ENCODE data around the gene ARCN1. TPM values are rescaled to one million over a fixed set of nuclear protein-coding genes. Genes with fewer than 3 reads are reported as not detected.
"Not testable (repeated sequence)": the region's sequence is repeated elsewhere in the genome, so short reads cannot be mapped to it uniquely, and the experiment has no call there.

The ARCN1 gene
- total RNA-seq, 1 experiment from 2014 or later: 136 TPM

GRCh38 chr11:118606157-118606843 is 34.1 kb downstream of the ARCN1 start:
- H3K27me3 ChIP-seq (ENCODE audit: control insufficient read depth, insufficient read depth, low read length): peaks cover 64% of the 10 kb centered on the region
- H3K4me3 ChIP-seq (ENCODE audit: insufficient read depth, low read depth, low read length): no peak overlapping the region
- H3K36me3 ChIP-seq (replicated peaks; ENCODE audit: control insufficient read depth, insufficient read depth, low read length): peaks cover 8% of the 10 kb centered on the region
- peak; percentile 63 for DNase-seq

GRCh38 chr11:118606844-118607228 is 34.6 kb downstream of the ARCN1 start:
- Histone ChIP-seq H3K36me3 (replicated peaks; ENCODE audit: control insufficient read depth, insufficient read depth, low read length) (peaks cover 4% of the 10 kb centered on the region), H3K4me3 (ENCODE audit: insufficient read depth, low read depth, low read length) (no peak overlapping the region), H3K27me3 (ENCODE audit: control insufficient read depth, insufficient read depth, low read length) (peaks cover 64% of the 10 kb centered on the region)
- no peak for DNase-seq

GRCh38 chr11:118607401-118608359 is 35.5 kb downstream of the ARCN1 start, which contains the start of gene PHLDB1:
PHLDB1 (plus strand) TSS chr11:118607615; CDS start chr11:118613837, 6,222 bp downstream.
- Histone ChIP-seq H3K36me3 (replicated peaks; ENCODE audit: control insufficient read depth, insufficient read depth, low read length) (no peaks in the 10 kb centered on the region), H3K4me3 (ENCODE audit: insufficient read depth, low read depth, low read length) (peak within 1 kb of the TSS; percentile 49), H3K27me3 (ENCODE audit: control insufficient read depth, insufficient read depth, low read length) (peaks cover 64% of the 10 kb centered on the region)
- DNase-seq: peak; percentile 86

GRCh38 chr11:118608360-118609227 is 36.4 kb downstream of the ARCN1 start:
- no peaks in the 10 kb centered on the region for H3K36me3 ChIP-seq (replicated peaks; ENCODE audit: control insufficient read depth, insufficient read depth, low read length)
- peak; percentile 76 for DNase-seq

GRCh38 chr11:118609380-118610224 is 37.4 kb downstream of the ARCN1 start:
- Histone ChIP-seq H3K27me3 (ENCODE audit: control insufficient read depth, insufficient read depth, low read length) (peaks cover 62% of the 10 kb centered on the region), H3K4me3 (ENCODE audit: insufficient read depth, low read depth, low read length) (peak overlapping the region; percentile 34), H3K36me3 (replicated peaks; ENCODE audit: control insufficient read depth, insufficient read depth, low read length) (no peaks in the 10 kb centered on the region)
- peak; percentile 75 for DNase-seq

More at GRCh38 chr11:118608360-118609227, 36.4 kb downstream of the ARCN1 start:
- Histone ChIP-seq H3K4me3 (ENCODE audit: insufficient read depth, low read depth, low read length) (peak overlapping the region; percentile 49), H3K27me3 (ENCODE audit: control insufficient read depth, insufficient read depth, low read length) (peaks cover 64% of the 10 kb centered on the region)

- peak; percentile 75 for DNase-seq
- H3K4me3 ChIP-seq (ENCODE audit: insufficient read depth, low read depth, low read length): peak overlapping the region; percentile 34
- H3K36me3 ChIP-seq (replicated peaks; ENCODE audit: control insufficient read depth, insufficient read depth, low read length): no peaks in the 10 kb centered on the region
- peaks cover 57% of the 10 kb centered on the region for H3K27me3 ChIP-seq (ENCODE audit: control insufficient read depth, insufficient read depth, low read length)
Observed at GRCh38 chr11:118610225-118610772, 38.1 kb downstream of the ARCN1 start.

- Histone ChIP-seq H3K27me3 (ENCODE audit: control insufficient read depth, insufficient read depth, low read length) (peaks cover 51% of the 10 kb centered on the region), H3K4me3 (ENCODE audit: insufficient read depth, low read depth, low read length) (peak overlapping the region; percentile 34), H3K36me3 (replicated peaks; ENCODE audit: control insufficient read depth, insufficient read depth, low read length) (no peaks in the 10 kb centered on the region)
- peak; percentile 93 for DNase-seq
Observed at GRCh38 chr11:118610773-118611432, 38.7 kb downstream of the ARCN1 start.

- not testable (repeated sequence) for H3K36me3 ChIP-seq (replicated peaks; ENCODE audit: control insufficient read depth, insufficient read depth, low read length); H3K4me3 ChIP-seq (ENCODE audit: insufficient read depth, low read depth, low read length); DNase-seq
- H3K27me3 ChIP-seq (ENCODE audit: control insufficient read depth, insufficient read depth, low read length): peaks cover 46% of the 10 kb centered on the region
Observed at GRCh38 chr11:118611433-118611795, 39.2 kb downstream of the ARCN1 start.

GRCh38 chr11:118612378-118612777 is 40.2 kb downstream of the ARCN1 start:
- Histone ChIP-seq H3K36me3 (replicated peaks; ENCODE audit: control insufficient read depth, insufficient read depth, low read length) (no peaks in the 10 kb centered on the region), H3K4me3 (ENCODE audit: insufficient read depth, low read depth, low read length) (no peak overlapping the region), H3K27me3 (ENCODE audit: control insufficient read depth, insufficient read depth, low read length) (peaks cover 38% of the 10 kb centered on the region)
- DNase-seq: peak; percentile 32

GRCh38 chr11:118614511-118614910 is 42.3 kb downstream of the ARCN1 start:
- Histone ChIP-seq H3K4me3 (ENCODE audit: insufficient read depth, low read depth, low read length) (no peak overlapping the region), H3K36me3 (replicated peaks; ENCODE audit: control insufficient read depth, insufficient read depth, low read length) (no peaks in the 10 kb centered on the region), H3K27me3 (ENCODE audit: control insufficient read depth, insufficient read depth, low read length) (peaks cover 17% of the 10 kb centered on the region)
- DNase-seq: no peak

- no peaks in the 10 kb centered on the region for H3K36me3 ChIP-seq (replicated peaks; ENCODE audit: control insufficient read depth, insufficient read depth, low read length)
- H3K27me3 ChIP-seq (ENCODE audit: control insufficient read depth, insufficient read depth, low read length): peaks cover 8% of the 10 kb centered on the region
- no peak overlapping the region for H3K4me3 ChIP-seq (ENCODE audit: insufficient read depth, low read depth, low read length)
- peak; percentile 81 for DNase-seq
Observed at GRCh38 chr11:118615282-118615975, 43.2 kb downstream of the ARCN1 start.

- no peaks in the 10 kb centered on the region for H3K36me3 ChIP-seq (replicated peaks; ENCODE audit: control insufficient read depth, insufficient read depth, low read length)
- no peak overlapping the region for H3K4me3 ChIP-seq (ENCODE audit: insufficient read depth, low read depth, low read length)
- no peak for DNase-seq
- H3K27me3 ChIP-seq (ENCODE audit: control insufficient read depth, insufficient read depth, low read length): peaks cover 3% of the 10 kb centered on the region; the same call in 1 of the 2 replicates
Observed at GRCh38 chr11:118615976-118616371, 43.8 kb downstream of the ARCN1 start.

Data from H7 (cell line).